Renal cortical epithelial cell (primary cell): ENCODE data around the gene HES4. TPM values are rescaled to one million over a fixed set of nuclear protein-coding genes. Genes with fewer than 3 reads are reported as not detected.

ENCODE experiments used
- DNase-seq: peaks from one replicate; pipeline ENCODE4 v3.0.0-alpha.2; 2011; ENCODE audit warnings: low read depth
- total RNA-seq: library from RNA; depleted of rRNA; stranded (reverse); fragments of >200 nt; gene quantifications from 2 replicates; pipeline ENCODE4 v1.2.3, GENCODE V29; 2014

The HES4 gene
- total RNA-seq = 12.4 and 78.1 TPM in 2 replicates

- DNase-seq = peak; percentile 72
Measured at GRCh38 chr1:999725-1000356, at the start of gene HES4. Gene HES4 (minus strand): TSS chr1:1000097. CDS start chr1:999973, 124 bp downstream.

GRCh38 chr1:1048765-1049164, 48.9 kb upstream of the HES4 start:
- no peak for DNase-seq

- DNase-seq = no peak
Measured at GRCh38 chr1:1047963-1048362, 48.1 kb upstream of the HES4 start.

GRCh38 chr1:1047407-1047806, 47.5 kb upstream of the HES4 start:
- no peak for DNase-seq

GRCh38 chr1:1046767-1047166, 46.9 kb upstream of the HES4 start:
- DNase-seq = no peak

GRCh38 chr1:1046243-1046642, 46.3 kb upstream of the HES4 start:
- no peak for DNase-seq

- no peak for DNase-seq
Measured at GRCh38 chr1:1045129-1045528, 45.2 kb upstream of the HES4 start.

- DNase-seq = no peak
Measured at GRCh38 chr1:1044455-1045078, 44.7 kb upstream of the HES4 start.

GRCh38 chr1:1043921-1044320, 44.0 kb upstream of the HES4 start:
- no peak for DNase-seq

GRCh38 chr1:1043411-1043810, 43.5 kb upstream of the HES4 start:
- no peak for DNase-seq

- no peak for DNase-seq
Measured at GRCh38 chr1:1042835-1043234, 42.9 kb upstream of the HES4 start.

GRCh38 chr1:1041873-1042272, 42.0 kb upstream of the HES4 start:
- no peak for DNase-seq

- DNase-seq = no peak
Measured at GRCh38 chr1:1041092-1041523, 41.2 kb upstream of the HES4 start.

- DNase-seq = peak; percentile 52
Measured at GRCh38 chr1:1040004-1040991, 40.4 kb upstream of the HES4 start.

GRCh38 chr1:1039145-1039910, 39.4 kb upstream of the HES4 start:
- no peak for DNase-seq

- no peak for DNase-seq
Measured at GRCh38 chr1:1038694-1039093, 38.8 kb upstream of the HES4 start.

GRCh38 chr1:1037366-1038327, 37.8 kb upstream of the HES4 start:
- DNase-seq = no peak

GRCh38 chr1:1035291-1035943, 35.5 kb upstream of the HES4 start:
- no peak for DNase-seq

- DNase-seq = no peak
Measured at GRCh38 chr1:1034439-1034781, 34.5 kb upstream of the HES4 start.
